GM06990 (cell line): Measurements from ENCODE around the gene ABCD4.
A peak's percentile ranks its signal among the peaks of the same experiment; 100 is the strongest.

Experiments
- DNase-seq: peaks from one replicate; pipeline ENCODE4 v3.0.0-alpha.2; 2011; ENCODE audit not compliant: insufficient read length; ENCODE audit errors: extremely low read depth
- H3K27me3 ChIP-seq: replicated peaks from 2 replicates; pipeline ENCODE4 v1.6.0; 2011; ENCODE audit warnings: low read length; ENCODE audit not compliant: control insufficient read depth, insufficient read depth
- H3K36me3 ChIP-seq: 2 replicates; pipeline ENCODE4 v1.5.1; 2011; ENCODE audit warnings: low read length; ENCODE audit not compliant: control insufficient read depth, insufficient read depth
- H3K4me3 ChIP-seq: replicated peaks from 2 replicates; pipeline ENCODE4 v1.5.1; 2011; ENCODE audit warnings: low read depth, mild to moderate bottlenecking, control low read depth, low read length
- TF ChIP-seq, protein P1 (sequence below): IDR thresholded peaks from 2 replicates; pipeline ENCODE4 v1.5.1; 2011; ENCODE audit warnings: low read length, control low read depth, mild to moderate bottlenecking, inconsistent platforms; ENCODE audit not compliant: insufficient read depth, poor library complexity, severe bottlenecking

Gene ABCD4

DNA sequence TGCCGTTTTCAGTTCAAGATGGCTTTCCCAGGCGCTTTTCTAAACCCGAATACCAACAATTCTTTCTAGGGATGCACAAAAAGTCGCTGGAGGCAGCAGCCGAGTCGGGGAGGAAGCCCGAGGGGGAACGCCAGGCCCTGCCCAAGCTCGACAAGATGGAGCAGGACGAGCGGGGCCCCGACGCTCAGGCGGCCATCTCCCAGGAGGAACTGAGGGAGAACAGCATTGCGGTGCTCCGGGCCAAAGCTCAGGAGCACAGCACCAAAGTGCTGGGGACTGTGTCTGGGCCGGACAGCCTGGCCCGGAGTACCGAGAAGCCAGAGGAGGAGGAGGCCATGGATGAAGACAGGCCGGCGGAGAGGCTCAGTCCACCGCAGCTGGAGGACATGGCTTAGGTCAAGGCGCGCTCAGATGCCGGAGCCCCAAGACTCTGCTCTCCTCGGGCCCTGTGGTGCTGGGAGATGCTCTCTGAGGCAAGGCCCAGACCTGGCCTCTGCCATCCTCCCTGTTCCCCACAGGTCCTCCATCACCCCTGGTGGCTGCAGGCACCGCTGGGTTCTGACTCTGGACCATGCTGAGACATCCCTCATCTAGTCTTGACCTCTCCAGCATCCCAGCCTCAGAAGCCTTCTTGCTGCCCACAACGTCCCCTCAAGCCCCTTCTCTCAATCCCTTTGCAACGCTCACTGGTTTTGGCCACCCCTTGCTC, 42.1 kb downstream of the ABCD4 start:
- no peak for DNase-seq
- Histone ChIP-seq H3K27me3 (no peaks in the 10 kb centered on the region; the same call in none of the 2 replicates), H3K36me3 (no peaks in the 10 kb centered on the region), H3K4me3 (no peak overlapping the region)
- TF ChIP-seq, protein P1, sequence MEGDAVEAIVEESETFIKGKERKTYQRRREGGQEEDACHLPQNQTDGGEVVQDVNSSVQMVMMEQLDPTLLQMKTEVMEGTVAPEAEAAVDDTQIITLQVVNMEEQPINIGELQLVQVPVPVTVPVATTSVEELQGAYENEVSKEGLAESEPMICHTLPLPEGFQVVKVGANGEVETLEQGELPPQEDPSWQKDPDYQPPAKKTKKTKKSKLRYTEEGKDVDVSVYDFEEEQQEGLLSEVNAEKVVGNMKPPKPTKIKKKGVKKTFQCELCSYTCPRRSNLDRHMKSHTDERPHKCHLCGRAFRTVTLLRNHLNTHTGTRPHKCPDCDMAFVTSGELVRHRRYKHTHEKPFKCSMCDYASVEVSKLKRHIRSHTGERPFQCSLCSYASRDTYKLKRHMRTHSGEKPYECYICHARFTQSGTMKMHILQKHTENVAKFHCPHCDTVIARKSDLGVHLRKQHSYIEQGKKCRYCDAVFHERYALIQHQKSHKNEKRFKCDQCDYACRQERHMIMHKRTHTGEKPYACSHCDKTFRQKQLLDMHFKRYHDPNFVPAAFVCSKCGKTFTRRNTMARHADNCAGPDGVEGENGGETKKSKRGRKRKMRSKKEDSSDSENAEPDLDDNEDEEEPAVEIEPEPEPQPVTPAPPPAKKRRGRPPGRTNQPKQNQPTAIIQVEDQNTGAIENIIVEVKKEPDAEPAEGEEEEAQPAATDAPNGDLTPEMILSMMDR, result no peak

DNA sequence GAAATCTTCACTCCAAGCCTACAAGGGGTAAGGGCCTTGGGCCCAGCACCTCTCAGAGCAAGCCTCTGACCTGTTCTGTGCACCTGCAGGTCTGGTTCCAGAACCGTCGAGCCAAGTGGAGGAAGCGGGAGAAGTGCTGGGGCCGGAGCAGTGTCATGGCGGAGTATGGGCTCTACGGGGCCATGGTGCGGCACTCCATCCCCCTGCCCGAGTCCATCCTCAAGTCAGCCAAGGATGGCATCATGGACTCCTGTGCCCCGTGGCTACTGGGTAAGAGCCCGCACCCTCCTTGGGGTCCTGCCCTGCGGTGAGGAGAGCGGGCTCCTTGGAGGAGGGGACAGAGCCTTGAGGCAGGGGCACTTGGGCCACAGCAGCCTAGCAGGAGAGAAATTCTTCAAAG, 43.2 kb downstream of the ABCD4 start:
- DNase-seq, result no peak
- no peak overlapping the region for H3K4me3 ChIP-seq
- H3K27me3 ChIP-seq, result no peaks in the 10 kb centered on the region; the same call in none of the 2 replicates
- H3K36me3 ChIP-seq, result no peaks in the 10 kb centered on the region
- TF ChIP-seq, protein P1, result no peak

DNA sequence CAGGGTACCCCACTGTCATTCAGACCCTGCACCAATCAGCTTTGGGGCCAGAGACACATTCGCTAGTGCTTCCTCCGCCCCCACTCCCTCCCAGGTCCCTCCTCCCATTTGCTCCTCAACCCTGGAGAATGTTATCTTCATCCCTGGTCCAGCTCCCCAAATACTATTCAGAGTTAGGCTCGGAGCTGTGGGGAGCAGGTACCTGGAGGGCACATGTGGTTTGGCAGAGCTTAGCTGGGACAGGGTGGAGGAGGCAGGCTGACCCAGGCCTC, 44.0 kb downstream of the ABCD4 start:
- Histone ChIP-seq H3K36me3 (no peaks in the 10 kb centered on the region), H3K4me3 (no peak overlapping the region)
- TF ChIP-seq, protein P1, result no peak

DNA sequence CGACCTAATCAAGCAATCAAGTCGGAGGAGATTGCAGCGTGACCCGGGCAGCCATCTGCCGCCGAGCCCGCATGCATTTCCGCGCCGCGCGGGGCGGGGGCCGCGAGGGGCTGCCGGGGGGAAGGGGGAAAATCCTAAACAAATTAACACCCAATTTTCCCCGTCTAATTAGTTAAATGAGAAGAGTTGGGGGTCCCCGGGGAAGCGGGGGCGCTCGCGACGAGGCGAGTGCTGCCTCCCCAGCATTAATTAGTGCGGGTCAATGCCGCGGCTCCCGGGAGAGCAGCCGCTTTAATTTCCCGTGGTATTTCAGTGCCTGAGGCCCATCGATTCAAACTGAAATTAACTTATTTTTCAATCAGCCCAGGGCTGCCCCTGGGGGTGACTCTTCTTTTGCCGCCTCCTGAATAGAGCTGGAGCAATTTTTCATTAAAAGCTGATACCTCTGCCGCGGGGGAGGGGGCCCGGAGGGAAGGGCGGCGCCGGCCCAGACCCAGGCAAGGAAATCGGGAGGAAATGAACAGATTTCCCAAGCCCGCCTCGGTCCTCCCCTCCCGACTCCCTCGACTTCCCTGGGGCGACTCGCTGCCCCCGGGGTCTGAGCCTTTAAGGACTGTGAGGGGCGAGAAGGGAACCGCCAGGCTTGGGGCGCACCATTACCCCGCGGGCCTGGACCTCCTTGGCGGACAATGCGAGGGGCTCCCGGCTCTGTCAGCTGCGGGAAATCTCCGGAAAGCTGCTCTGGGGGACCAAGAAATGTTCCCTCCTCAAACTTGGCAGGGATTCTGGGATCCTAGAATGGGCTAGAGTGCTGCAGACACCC, 44.6 kb downstream of the ABCD4 start:
- no peak for DNase-seq
- TF ChIP-seq, protein P1, result no peak
- Histone ChIP-seq H3K4me3 (peak overlapping the region; percentile 64), H3K36me3 (no peaks in the 10 kb centered on the region), H3K27me3 (no peaks in the 10 kb centered on the region; the same call in none of the 2 replicates)

More for the DNA sequence above, 44.0 kb downstream of the ABCD4 start:
- H3K27me3 ChIP-seq, result no peaks in the 10 kb centered on the region; the same call in none of the 2 replicates
- no peak for DNase-seq

DNA sequence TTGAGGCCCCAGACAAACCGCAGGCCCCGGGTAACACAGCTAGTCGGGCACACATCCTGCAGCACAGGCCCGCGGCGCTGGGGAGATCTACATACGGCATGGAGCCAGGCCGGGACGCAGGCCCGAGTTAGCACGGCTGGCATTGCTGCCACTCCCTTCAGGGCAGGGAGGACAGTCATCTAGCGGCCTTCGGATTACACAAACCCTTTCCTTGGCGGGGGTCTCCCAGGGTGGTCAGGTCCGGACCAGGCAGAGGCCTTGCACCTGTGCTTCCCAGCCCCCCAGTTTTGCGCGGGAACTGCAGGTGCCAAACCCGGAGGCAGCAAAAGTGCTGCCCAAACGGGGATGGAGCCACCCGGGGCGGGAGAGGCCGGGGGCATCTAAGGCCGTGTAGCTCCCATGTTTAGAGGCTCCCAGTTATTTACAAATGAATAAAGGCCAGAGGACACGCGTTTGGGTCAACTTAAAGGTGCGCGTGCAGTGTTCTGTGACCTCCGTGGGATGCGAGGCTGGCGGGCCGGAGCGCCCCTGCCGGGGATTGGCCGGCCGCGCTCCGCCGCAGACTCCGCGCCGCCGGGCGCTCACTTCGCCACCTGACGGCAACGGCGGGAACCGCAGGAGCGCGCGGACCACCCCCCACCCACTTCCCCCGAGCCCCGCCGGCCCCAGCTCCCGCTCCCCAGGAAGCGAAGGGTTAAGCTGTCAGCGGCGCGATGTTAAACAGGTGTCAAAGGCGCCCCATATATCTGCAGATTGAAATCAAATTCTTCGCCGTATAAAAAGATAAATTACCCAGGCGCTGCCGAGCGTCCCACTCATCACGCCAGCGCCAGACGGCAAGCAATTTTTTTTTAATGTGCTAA, 45.4 kb downstream of the ABCD4 start:
- TF ChIP-seq, protein P1, result peak; percentile 61
- peak; percentile 73 for DNase-seq
- Histone ChIP-seq H3K27me3 (no peaks in the 10 kb centered on the region; the same call in none of the 2 replicates), H3K4me3 (peak overlapping the region; percentile 64), H3K36me3 (no peaks in the 10 kb centered on the region)
